Smooth muscle cell (in vitro differentiated cells): ENCODE measurements around the gene GSTO2. TPM values are rescaled to one million over a fixed set of nuclear protein-coding genes. Genes with fewer than 3 reads are reported as not detected.
A peak's percentile ranks its signal among the peaks of the same experiment; 100 is the strongest.

Experiments used
- DNase-seq: peaks from one replicate; lab custom pipeline; 2025; ENCODE audit not compliant: unreplicated experiment; lab: John Stamatoyannopoulos, UW
- H2AFZ ChIP-seq: fragments of 200-600 bp; sonication (generic); 2 replicates; pipeline ENCODE4 v1.6.0; 2016; ENCODE audit warnings: antibody characterized with exemption, low read depth, mild to moderate bottlenecking
- H3F3A ChIP-seq: fragments of 200-600 bp; sonication (generic); 2 replicates; pipeline ENCODE4 v1.6.0; 2017; ENCODE audit warnings: antibody characterized with exemption, low read depth
- H3K27ac ChIP-seq: fragments of 200-600 bp; sonication (generic); 2 replicates; pipeline ENCODE4 v1.5.1; 2016; ENCODE audit warnings: low read depth, mild to moderate bottlenecking
- H3K27me3 ChIP-seq: fragments of 200-600 bp; sonication (generic); 2 replicates; pipeline ENCODE4 v1.6.1; 2016; ENCODE audit warnings: low read depth, mild to moderate bottlenecking
- H3K36me3 ChIP-seq: fragments of 200-600 bp; sonication (generic); 2 replicates; pipeline ENCODE4 v1.5.1; 2016; ENCODE audit warnings: low read depth
- H3K4me1 ChIP-seq: fragments of 200-600 bp; sonication (generic); 2 replicates; pipeline ENCODE4 v1.5.1; 2016; ENCODE audit warnings: low read depth
- H3K4me2 ChIP-seq: fragments of 200-600 bp; sonication (generic); 2 replicates; pipeline ENCODE4 v1.6.0; 2016; ENCODE audit warnings: mild to moderate bottlenecking
- H3K4me3 ChIP-seq: fragments of 200-600 bp; sonication (generic); 2 replicates; pipeline ENCODE4 v1.5.1; 2016; ENCODE audit warnings: mild to moderate bottlenecking
- H3K79me2 ChIP-seq: fragments of 200-600 bp; sonication (generic); 2 replicates; pipeline ENCODE4 v1.6.0; 2016; ENCODE audit warnings: low read depth, mild to moderate bottlenecking
- H3K9ac ChIP-seq: fragments of 200-600 bp; sonication (generic); 2 replicates; pipeline ENCODE4 v1.6.0; 2016; ENCODE audit warnings: low read depth
- H3K9me3 ChIP-seq: fragments of 200-600 bp; sonication (generic); replicated peaks from 2 replicates; pipeline ENCODE4 v1.5.1; 2016; ENCODE audit warnings: low read depth
- H4K20me1 ChIP-seq: fragments of 200-600 bp; sonication (generic); 2 replicates; pipeline ENCODE4 v1.6.0; 2016; ENCODE audit warnings: low read depth
- CTCF ChIP-seq: fragments of 200-600 bp; sonication (generic); IDR thresholded peaks from 2 replicates; pipeline ENCODE4 v1.5.1; 2017; ENCODE audit warnings: borderline replicate concordance, mild to moderate bottlenecking, antibody characterized with exemption; ENCODE audit not compliant: insufficient read depth, poor library complexity, severe bottlenecking
- WGBS: methylation state at CpG from one replicate; pipeline ENCODE4 v1.1.7; 2016; ENCODE audit warnings: low lambda C conversion rate; 5-methylcytosine and 5-hydroxymethylcytosine counted together
- polyA plus RNA-seq: library from polyadenylated mRNA; unstranded; fragments of >200 nt; fragmentation: Nextera tagmentation; extraction: Ambion mirVana; gene quantifications from 2 replicates; pipeline ENCODE4 v1.2.1, GENCODE V29; 2016
- total RNA-seq: library from RNA; depleted of rRNA; stranded (reverse); fragments of >200 nt; gene quantifications from 2 replicates; pipeline ENCODE4 v1.2.3, GENCODE V29; 2014

The GSTO2 gene
- total and polyA plus RNA-seq, 2 experiments from 2014 or later = 2.1 to 3.7 TPM

- Histone ChIP-seq H3K4me2 (no peak overlapping the region), H3K9me3 (no peaks in the 10 kb centered on the region), H3K79me2 (peaks cover 81% of the 10 kb centered on the region), H3K4me3 (no peak overlapping the region), H3K36me3 (peaks cover 6% of the 10 kb centered on the region), H3K27me3 (no peaks in the 10 kb centered on the region), H3K4me1 (peaks cover 6% of the 10 kb centered on the region), H3F3A (peaks cover 12% of the 10 kb centered on the region), H4K20me1 (peaks cover 99% of the 10 kb centered on the region), H2AFZ (no peak overlapping the region), H3K9ac (no peak overlapping the region), H3K27ac (no peak overlapping the region)
- WGBS = 95% methylated on average over 43 of the region's 43 CpGs
- TF ChIP-seq CTCF = no peak
- no peak for DNase-seq
Measured at GRCh38 chr10:104314591-104315485, 45.9 kb downstream of the GSTO2 start.

GRCh38 chr10:104315486-104315921 is 46.5 kb downstream of the GSTO2 start:
- DNase-seq = no peak
- no peak overlapping the region for H3K4me3 ChIP-seq
- H3K9ac ChIP-seq = no peak overlapping the region
- H3K27ac ChIP-seq = no peak overlapping the region
- H3F3A ChIP-seq = peaks cover 12% of the 10 kb centered on the region
- 98% methylated on average over 22 of the region's 22 CpGs for WGBS
- no peaks in the 10 kb centered on the region for H3K9me3 ChIP-seq
- H3K79me2 ChIP-seq = peaks cover 88% of the 10 kb centered on the region
- peaks cover 99% of the 10 kb centered on the region for H4K20me1 ChIP-seq
- peaks cover 6% of the 10 kb centered on the region for H3K4me1 ChIP-seq
- H2AFZ ChIP-seq = no peak overlapping the region
- H3K27me3 ChIP-seq = no peaks in the 10 kb centered on the region
- H3K36me3 ChIP-seq = peaks cover 6% of the 10 kb centered on the region
- no peak for TF ChIP-seq CTCF
- no peak overlapping the region for H3K4me2 ChIP-seq

- H3K79me2 ChIP-seq = peaks cover 96% of the 10 kb centered on the region
- peak overlapping the region; percentile 37 for H3K4me2 ChIP-seq
- no peak overlapping the region for H3K9ac ChIP-seq
- H3F3A ChIP-seq = peaks cover 12% of the 10 kb centered on the region
- no peaks in the 10 kb centered on the region for H3K27me3 ChIP-seq
- H3K4me3 ChIP-seq = no peak overlapping the region
- WGBS = 86% methylated on average over 9 of the region's 9 CpGs
- H3K4me1 ChIP-seq = peaks cover 6% of the 10 kb centered on the region
- H3K36me3 ChIP-seq = peaks cover 6% of the 10 kb centered on the region
- peak overlapping the region; percentile 53 for H3K27ac ChIP-seq
- TF ChIP-seq CTCF = no peak
- DNase-seq = no peak
- H3K9me3 ChIP-seq = no peaks in the 10 kb centered on the region
- H2AFZ ChIP-seq = no peak overlapping the region
- H4K20me1 ChIP-seq = peaks cover 100% of the 10 kb centered on the region
Measured at GRCh38 chr10:104316321-104317099, 47.5 kb downstream of the GSTO2 start.
